Measurements from ENCODE around the gene RBMX2. TPM values are rescaled to one million over a fixed set of nuclear protein-coding genes. Genes with fewer than 3 reads are reported as not detected.
"Not testable (repeated sequence)": the region's sequence is repeated elsewhere in the genome, so short reads cannot be mapped to it uniquely, and the experiment has no call there.

Gene RBMX2
- total and polyA plus RNA-seq, 5 donors = 12.6 to 14.6 (median 13.4) TPM

DNA sequence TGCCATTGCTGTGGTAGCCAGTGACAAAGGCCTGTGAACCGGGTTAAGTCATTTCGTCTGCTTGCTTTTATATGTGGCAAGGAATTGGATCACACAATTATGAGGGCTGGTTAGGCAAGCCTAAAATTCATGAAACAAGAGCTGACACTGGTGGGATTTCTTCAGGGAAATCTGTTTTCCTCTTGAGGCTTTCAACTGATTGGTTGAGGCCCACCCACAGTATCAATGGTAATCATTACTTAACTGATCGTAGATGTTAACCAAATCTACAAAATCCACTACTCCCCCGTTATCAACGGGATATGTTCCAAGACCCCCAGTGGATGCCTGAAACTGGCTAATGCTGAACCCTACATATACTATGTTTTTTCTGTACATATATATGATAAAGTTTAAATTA lies 13.0 kb downstream of the RBMX2 start:
- Histone ChIP-seq H3K27me3 (ENCODE audit: control insufficient read depth, insufficient read depth) (no peaks in the 10 kb centered on the region), H3K4me3 (ENCODE audit: low read length) (no peak overlapping the region), H3K9me3 (ENCODE audit: control insufficient read depth, low read length) (no peaks in the 10 kb centered on the region), H3K4me1 (ENCODE audit: control insufficient read depth, insufficient read depth, low read length) (no peaks in the 10 kb centered on the region), H3K27ac (ENCODE audit: low read length) (no peak overlapping the region)
- ATAC-seq = no peak
- DNase-seq = no peak
- 96% methylated on average over 5 of the region's 5 CpGs for WGBS
- intact Hi-C loops (cut with DNase I) = no loop called here

DNA sequence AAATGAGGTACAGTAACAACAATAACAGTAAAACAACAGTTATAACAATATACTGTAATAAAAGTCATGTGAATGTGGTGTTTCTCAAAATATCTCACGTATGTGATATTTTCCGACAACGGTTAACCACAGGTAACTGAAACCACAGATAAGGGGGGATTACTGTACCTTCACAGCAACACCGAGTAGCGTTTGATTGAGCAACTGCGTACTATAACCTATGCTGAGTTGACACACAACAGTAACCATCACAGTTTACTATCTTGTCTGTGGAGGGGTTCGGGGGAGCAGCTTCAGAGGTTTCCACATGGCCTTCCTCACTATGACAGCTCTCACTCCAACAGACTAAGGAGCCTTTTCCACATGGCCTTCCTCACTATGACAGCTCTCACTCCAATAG lies 13.4 kb downstream of the RBMX2 start:
- ATAC-seq (no peak), DNase-seq (no peak)
- H3K9me3 ChIP-seq (ENCODE audit: control insufficient read depth, low read length) = no peaks in the 10 kb centered on the region
- H3K27me3 ChIP-seq (ENCODE audit: control insufficient read depth, insufficient read depth) = no peaks in the 10 kb centered on the region
- no peak overlapping the region for H3K4me3 ChIP-seq (ENCODE audit: low read length)
- no peaks in the 10 kb centered on the region for H3K4me1 ChIP-seq (ENCODE audit: control insufficient read depth, insufficient read depth, low read length)
- H3K27ac ChIP-seq (ENCODE audit: low read length) = no peak overlapping the region
- 94% methylated on average over 7 of the region's 7 CpGs for WGBS
- intact Hi-C loops (cut with DNase I) = no loop called here

GRCh38 chrX:130416785-130417184 lies 15.0 kb downstream of the RBMX2 start:
- no peak overlapping the region for H3K27ac ChIP-seq (ENCODE audit: low read length)
- H3K9me3 ChIP-seq (ENCODE audit: control insufficient read depth, low read length) = no peaks in the 10 kb centered on the region
- H3K4me1 ChIP-seq (ENCODE audit: control insufficient read depth, insufficient read depth, low read length) = no peaks in the 10 kb centered on the region
- no peak for ATAC-seq
- no peak overlapping the region for H3K4me3 ChIP-seq (ENCODE audit: low read length)
- intact Hi-C loops (cut with DNase I) = no loop called here
- H3K27me3 ChIP-seq (ENCODE audit: control insufficient read depth, insufficient read depth) = no peaks in the 10 kb centered on the region
- DNase-seq = no peak
- 85% methylated on average over 4 of the region's 4 CpGs for WGBS

- WGBS = 63% methylated on average over 2 of the region's 2 CpGs
- Histone ChIP-seq H3K9me3 (ENCODE audit: control insufficient read depth, low read length) (no peaks in the 10 kb centered on the region), H3K4me1 (ENCODE audit: control insufficient read depth, insufficient read depth, low read length) (no peaks in the 10 kb centered on the region), H3K27ac (ENCODE audit: low read length) (no peak overlapping the region), H3K27me3 (ENCODE audit: control insufficient read depth, insufficient read depth) (no peaks in the 10 kb centered on the region), H3K4me3 (ENCODE audit: low read length) (no peak overlapping the region)
- DNase-seq (no peak), ATAC-seq (no peak)
- intact Hi-C loops (cut with DNase I) = no loop called here
Observed at GRCh38 chrX:130418066-130418465, 16.3 kb downstream of the RBMX2 start.

GRCh38 chrX:130418740-130419139 lies 17.0 kb downstream of the RBMX2 start:
- WGBS = 88% methylated on average over 4 of the region's 4 CpGs
- intact Hi-C loops (cut with DNase I) = no loop called here

DNA sequence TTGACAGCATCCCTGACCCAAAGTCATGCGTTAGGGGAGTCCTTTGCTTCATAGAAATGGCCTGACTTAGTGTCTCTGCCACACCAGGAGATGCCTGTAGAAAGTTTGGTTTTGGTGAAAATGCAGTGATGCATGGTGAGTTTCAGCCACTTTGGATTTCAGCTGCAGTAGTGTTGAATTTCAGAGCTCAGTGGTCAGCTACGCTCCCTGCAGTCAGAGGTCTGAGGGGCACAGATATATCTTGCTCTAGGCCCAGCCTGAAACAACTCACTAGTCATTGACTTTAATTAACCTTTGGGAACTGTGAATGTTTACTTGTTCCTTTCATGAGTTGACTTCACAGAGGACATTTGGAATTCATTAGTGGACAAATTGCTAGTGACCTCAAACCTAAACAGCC lies 17.5 kb downstream of the RBMX2 start:
- WGBS = 85% methylated on average over 2 of the region's 2 CpGs
- ATAC-seq (no peak), DNase-seq (no peak)
- Histone ChIP-seq H3K4me3 (ENCODE audit: low read length) (no peak overlapping the region), H3K27me3 (ENCODE audit: control insufficient read depth, insufficient read depth) (no peaks in the 10 kb centered on the region), H3K9me3 (ENCODE audit: control insufficient read depth, low read length) (no peaks in the 10 kb centered on the region), H3K4me1 (ENCODE audit: control insufficient read depth, insufficient read depth, low read length) (no peaks in the 10 kb centered on the region), H3K27ac (ENCODE audit: low read length) (no peak overlapping the region)
- intact Hi-C loops (cut with DNase I) = no loop called here

More at GRCh38 chrX:130418740-130419139, 17.0 kb downstream of the RBMX2 start:
- Histone ChIP-seq H3K4me1 (ENCODE audit: control insufficient read depth, insufficient read depth, low read length) (no peaks in the 10 kb centered on the region), H3K27ac (ENCODE audit: low read length) (no peak overlapping the region), H3K27me3 (ENCODE audit: control insufficient read depth, insufficient read depth) (no peaks in the 10 kb centered on the region), H3K4me3 (ENCODE audit: low read length) (no peak overlapping the region), H3K9me3 (ENCODE audit: control insufficient read depth, low read length) (no peaks in the 10 kb centered on the region)
- ATAC-seq = no peak
- DNase-seq = no peak

GRCh38 chrX:130426531-130426930 lies 24.7 kb downstream of the RBMX2 start:
- no peak overlapping the region for H3K4me3 ChIP-seq (ENCODE audit: low read length)

DNA sequence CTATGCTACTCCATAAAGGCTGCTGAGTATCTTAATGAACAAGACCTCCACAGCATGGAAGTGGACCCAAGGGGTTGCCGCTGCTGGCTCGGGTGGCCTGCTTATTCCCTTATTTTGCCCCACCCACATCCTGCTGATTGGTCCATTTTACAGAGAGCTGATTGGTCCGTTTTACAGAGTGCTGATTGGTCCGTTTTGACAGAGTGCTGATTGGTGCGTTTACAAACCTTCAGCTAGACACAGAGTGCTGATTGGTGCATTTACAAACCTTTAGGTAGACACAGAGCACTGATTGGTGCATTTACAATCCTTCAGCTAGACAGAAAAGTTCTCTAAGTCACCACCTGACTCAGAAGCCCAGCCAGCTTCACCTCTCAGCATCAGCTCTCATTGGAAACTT lies 27.4 kb downstream of the RBMX2 start:
- 70% methylated on average over 5 of the region's 5 CpGs for WGBS
- H3K27me3 ChIP-seq (ENCODE audit: control insufficient read depth, insufficient read depth); intact Hi-C loops (cut with DNase I): not testable (repeated sequence)

More at GRCh38 chrX:130426531-130426930, 24.7 kb downstream of the RBMX2 start:
- no peaks in the 10 kb centered on the region for H3K9me3 ChIP-seq (ENCODE audit: control insufficient read depth, low read length)
- WGBS = 90% methylated on average over 6 of the region's 6 CpGs
- H3K27me3 ChIP-seq (ENCODE audit: control insufficient read depth, insufficient read depth) = no peaks in the 10 kb centered on the region
- intact Hi-C loops (cut with DNase I) = no loop called here
- H3K4me1 ChIP-seq (ENCODE audit: control insufficient read depth, insufficient read depth, low read length) = no peaks in the 10 kb centered on the region
- DNase-seq (no peak), ATAC-seq (no peak)
- H3K27ac ChIP-seq (ENCODE audit: low read length) = no peak overlapping the region

DNA sequence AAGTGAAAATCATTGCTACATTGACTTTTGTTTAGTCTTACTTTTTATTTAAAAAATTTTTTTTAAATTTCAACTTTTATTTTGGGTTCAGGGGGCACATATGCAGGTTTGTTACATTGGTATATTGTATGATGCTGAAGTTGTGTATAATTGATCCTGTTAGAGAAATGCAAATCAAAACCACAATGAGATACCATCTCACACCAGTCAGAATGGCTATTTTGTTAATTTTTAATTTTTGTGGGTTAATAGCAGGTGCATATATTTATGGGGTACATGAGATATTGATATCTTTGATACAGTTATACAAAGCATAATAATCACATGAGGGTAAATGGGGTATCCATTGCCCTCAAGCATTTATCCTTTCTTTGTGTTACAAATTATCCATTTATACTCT lies 34.1 kb downstream of the RBMX2 start:
- H3K27ac ChIP-seq (ENCODE audit: low read length) = no peak overlapping the region
- ATAC-seq (no peak), DNase-seq (no peak)
- H3K27me3 ChIP-seq (ENCODE audit: control insufficient read depth, insufficient read depth) = no peaks in the 10 kb centered on the region
- intact Hi-C loops (cut with DNase I) = no loop called here
- H3K4me3 ChIP-seq (ENCODE audit: low read length) = no peak overlapping the region
- H3K4me1 ChIP-seq (ENCODE audit: control insufficient read depth, insufficient read depth, low read length) = no peaks in the 10 kb centered on the region
- H3K9me3 ChIP-seq (ENCODE audit: control insufficient read depth, low read length) = no peaks in the 10 kb centered on the region

More for the DNA sequence above, 27.4 kb downstream of the RBMX2 start:
- not testable (repeated sequence) for H3K27ac ChIP-seq (ENCODE audit: low read length); H3K4me3 ChIP-seq (ENCODE audit: low read length); H3K9me3 ChIP-seq (ENCODE audit: control insufficient read depth, low read length); H3K4me1 ChIP-seq (ENCODE audit: control insufficient read depth, insufficient read depth, low read length); ATAC-seq; DNase-seq

DNA sequence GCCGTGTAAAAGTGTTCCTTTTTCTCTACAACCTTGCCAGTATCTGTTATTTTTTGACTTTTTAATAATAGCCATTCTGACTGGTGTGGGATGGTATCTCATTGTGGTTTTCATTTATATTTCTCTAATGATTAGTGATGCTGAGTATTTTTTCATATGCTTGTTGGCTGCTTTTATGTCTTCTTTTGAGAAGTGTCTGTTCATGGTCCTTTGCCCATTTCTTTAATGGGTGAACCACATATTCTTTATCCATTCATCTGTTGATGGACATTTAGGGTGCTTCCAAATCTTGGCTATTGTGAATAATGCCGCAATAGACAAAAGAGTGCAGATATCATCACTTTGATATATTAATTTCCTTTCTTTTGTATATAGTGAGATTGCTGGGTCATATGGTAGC lies 36.2 kb downstream of the RBMX2 start:
- intact Hi-C loops (cut with DNase I); H3K9me3 ChIP-seq (ENCODE audit: control insufficient read depth, low read length); H3K4me3 ChIP-seq (ENCODE audit: low read length); ATAC-seq; H3K4me1 ChIP-seq (ENCODE audit: control insufficient read depth, insufficient read depth, low read length); H3K27me3 ChIP-seq (ENCODE audit: control insufficient read depth, insufficient read depth); DNase-seq; H3K27ac ChIP-seq (ENCODE audit: low read length): not testable (repeated sequence)
- 86% methylated on average over 2 of the region's 2 CpGs for WGBS

DNA sequence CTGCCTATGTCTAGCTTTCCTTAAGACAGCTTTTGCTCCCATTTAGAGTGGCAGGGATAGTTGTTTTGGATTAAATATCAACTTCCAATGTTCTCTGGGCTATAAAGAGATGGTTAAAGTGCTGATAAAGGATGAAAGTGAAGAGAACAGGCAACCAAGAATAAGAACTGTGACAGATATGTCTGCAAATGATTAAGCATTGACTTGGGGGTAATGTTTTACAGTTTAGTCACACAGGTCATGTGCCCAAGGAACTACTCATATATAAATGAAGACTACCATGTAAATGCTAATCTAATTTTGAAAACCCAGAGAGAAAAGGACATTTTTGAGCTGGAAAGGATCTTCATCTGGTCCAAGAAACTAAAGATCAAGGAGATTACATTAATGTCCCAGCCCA lies 42.1 kb downstream of the RBMX2 start:
- no peak for ATAC-seq
- no peaks in the 10 kb centered on the region for H3K4me1 ChIP-seq (ENCODE audit: control insufficient read depth, insufficient read depth, low read length)
- no peak overlapping the region for H3K27ac ChIP-seq (ENCODE audit: low read length)
- DNase-seq = no peak
- no peak overlapping the region for H3K4me3 ChIP-seq (ENCODE audit: low read length)
- no peaks in the 10 kb centered on the region for H3K9me3 ChIP-seq (ENCODE audit: control insufficient read depth, low read length)
- intact Hi-C loops (cut with DNase I) = no loop called here
- no peaks in the 10 kb centered on the region for H3K27me3 ChIP-seq (ENCODE audit: control insufficient read depth, insufficient read depth)

DNA sequence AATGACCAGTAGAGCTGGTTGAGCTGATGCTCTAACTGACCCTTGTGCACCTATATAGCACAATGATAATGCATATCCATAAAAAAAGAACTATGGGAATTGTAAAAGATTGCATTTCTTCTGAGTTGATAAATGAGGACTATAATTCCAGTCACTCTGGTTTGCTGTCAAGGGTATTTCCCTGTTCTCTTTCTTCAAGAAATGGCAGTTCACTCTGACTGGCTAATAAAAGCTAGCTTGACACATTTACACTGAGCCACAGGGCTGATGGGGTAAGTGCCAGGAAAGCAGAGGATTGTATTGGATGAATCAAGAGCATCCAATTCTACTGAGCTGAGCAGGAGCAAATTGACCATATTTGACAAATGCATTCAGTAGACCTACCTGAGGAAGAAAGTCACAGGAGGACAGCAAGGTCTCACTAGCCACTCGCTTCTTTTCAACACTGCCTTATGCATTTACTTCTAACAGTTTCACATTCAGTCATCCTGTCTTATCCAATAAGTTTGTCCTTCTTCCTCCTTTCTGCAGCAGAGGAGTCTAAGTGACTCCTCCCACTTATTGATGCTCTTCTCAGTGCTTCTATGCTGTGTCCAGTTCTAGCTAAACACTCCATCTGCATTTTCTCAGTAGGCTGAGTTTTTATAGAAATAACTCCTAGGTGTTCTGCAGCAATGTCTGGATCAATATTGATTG lies 43.0 kb downstream of the RBMX2 start:
- Histone ChIP-seq H3K27ac (ENCODE audit: low read length) (no peak overlapping the region), H3K27me3 (ENCODE audit: control insufficient read depth, insufficient read depth) (no peaks in the 10 kb centered on the region), H3K4me1 (ENCODE audit: control insufficient read depth, insufficient read depth, low read length) (no peaks in the 10 kb centered on the region), H3K9me3 (ENCODE audit: control insufficient read depth, low read length) (no peaks in the 10 kb centered on the region), H3K4me3 (ENCODE audit: low read length) (no peak overlapping the region)
- WGBS = 93% methylated on average over 1 of the region's 1 CpG
- no peak for ATAC-seq
- intact Hi-C loops (cut with DNase I) = no loop called here
- no peak for DNase-seq
